KOPT-K1 (cell line): ENCODE results near the gene CPLX3.
A peak's percentile ranks its signal among the peaks of the same experiment; 100 is the strongest.

Experiments
- H3K27ac ChIP-seq: fragments of 200-600 bp; sonication (generic); 2 replicates; pipeline ENCODE4 v1.5.1; 2016; ENCODE audit warnings: antibody characterized with exemption, mild to moderate bottlenecking, low read depth, low read length; ENCODE audit not compliant: poor library complexity, severe bottlenecking
- H3K36me3 ChIP-seq: fragments of 200-600 bp; sonication (generic); 2 replicates; pipeline ENCODE4 v1.5.1; 2017; ENCODE audit warnings: antibody characterized with exemption, mild to moderate bottlenecking, low read length, moderate library complexity; ENCODE audit not compliant: insufficient read depth
- H3K9me3 ChIP-seq: fragments of 200-600 bp; sonication (generic); 2 replicates; pipeline ENCODE4 v1.5.1; 2017; ENCODE audit warnings: antibody characterized with exemption, low read length, mild to moderate bottlenecking; ENCODE audit not compliant: insufficient read depth, poor library complexity, severe bottlenecking

CPLX3 gene

GRCh38 chr15:74839526-74840395 is 13.3 kb downstream of the CPLX3 start:
- no peaks in the 10 kb centered on the region for H3K9me3 ChIP-seq
- peaks cover 30% of the 10 kb centered on the region for H3K36me3 ChIP-seq
- no peak overlapping the region for H3K27ac ChIP-seq

DNA sequence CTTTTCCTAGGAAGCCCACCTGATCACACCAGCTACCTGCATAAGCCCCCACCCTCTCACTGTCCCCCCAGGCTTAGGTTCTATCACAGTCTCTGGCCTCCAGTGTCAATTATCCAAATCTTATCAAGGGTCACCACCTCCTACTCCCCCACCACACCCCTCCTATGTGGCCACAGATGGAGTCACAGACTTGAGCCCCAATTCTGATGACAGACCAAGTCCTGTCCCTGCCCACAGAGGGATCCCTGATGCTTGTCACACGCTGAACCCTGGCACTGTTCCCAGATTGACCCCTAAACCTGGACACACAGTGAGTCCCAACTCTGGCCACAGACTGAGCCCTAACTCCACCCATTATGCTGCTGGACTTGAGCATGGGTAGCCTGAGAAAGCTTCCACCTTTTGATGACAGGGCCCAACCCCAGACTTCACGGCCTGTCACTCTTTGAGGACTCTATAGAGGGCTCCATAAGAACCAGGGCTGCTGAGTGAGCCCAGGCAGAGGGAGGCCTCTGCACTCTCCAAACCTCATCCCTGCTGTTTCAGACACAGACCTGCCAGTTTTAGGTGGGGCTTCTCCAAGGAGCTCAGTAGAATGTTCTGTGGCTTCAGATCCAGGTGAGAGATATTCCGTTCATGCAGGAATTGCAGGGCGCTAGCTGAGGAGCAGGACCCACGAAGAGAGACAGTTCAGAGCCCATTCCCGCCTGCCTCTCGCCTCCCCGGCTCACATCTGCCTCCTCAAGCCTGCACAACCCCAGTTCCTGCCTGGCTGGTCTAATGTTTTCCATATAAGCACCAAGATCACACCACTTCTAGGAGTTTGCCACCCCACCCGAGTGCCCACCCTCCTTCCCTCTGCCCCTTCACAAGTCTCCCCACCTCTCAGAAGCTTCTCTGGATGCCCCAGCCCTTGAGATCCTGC is 14.7 kb downstream of the CPLX3 start:
- H3K9me3 ChIP-seq: no peaks in the 10 kb centered on the region
- peaks cover 22% of the 10 kb centered on the region for H3K36me3 ChIP-seq
- no peak overlapping the region for H3K27ac ChIP-seq

- peak overlapping the region; percentile 76 for H3K27ac ChIP-seq
- peaks cover 27% of the 10 kb centered on the region for H3K36me3 ChIP-seq
- H3K9me3 ChIP-seq: no peaks in the 10 kb centered on the region
Measured at GRCh38 chr15:74841891-74842373, 15.5 kb downstream of the CPLX3 start.

GRCh38 chr15:74842581-74843444 is 16.4 kb downstream of the CPLX3 start, which contains the start of gene ULK3:
Gene ULK3 (minus strand): TSS chr15:74843156. CDS start chr15:74843105, 51 bp downstream.
- H3K36me3 ChIP-seq: peaks cover 31% of the 10 kb centered on the region
- no peaks in the 10 kb centered on the region for H3K9me3 ChIP-seq

GRCh38 chr15:74843445-74843828 is 17.0 kb downstream of the CPLX3 start:
- Histone ChIP-seq H3K36me3 (peaks cover 37% of the 10 kb centered on the region), H3K27ac (peak overlapping the region; percentile 76), H3K9me3 (no peaks in the 10 kb centered on the region)

More at GRCh38 chr15:74842581-74843444, 16.4 kb downstream of the CPLX3 start, which contains the start of gene ULK3:
- peak within 1 kb of the TSS; percentile 76 for H3K27ac ChIP-seq

- peaks cover 41% of the 10 kb centered on the region for H3K36me3 ChIP-seq
Measured at GRCh38 chr15:74843891-74844299, 17.5 kb downstream of the CPLX3 start.

DNA sequence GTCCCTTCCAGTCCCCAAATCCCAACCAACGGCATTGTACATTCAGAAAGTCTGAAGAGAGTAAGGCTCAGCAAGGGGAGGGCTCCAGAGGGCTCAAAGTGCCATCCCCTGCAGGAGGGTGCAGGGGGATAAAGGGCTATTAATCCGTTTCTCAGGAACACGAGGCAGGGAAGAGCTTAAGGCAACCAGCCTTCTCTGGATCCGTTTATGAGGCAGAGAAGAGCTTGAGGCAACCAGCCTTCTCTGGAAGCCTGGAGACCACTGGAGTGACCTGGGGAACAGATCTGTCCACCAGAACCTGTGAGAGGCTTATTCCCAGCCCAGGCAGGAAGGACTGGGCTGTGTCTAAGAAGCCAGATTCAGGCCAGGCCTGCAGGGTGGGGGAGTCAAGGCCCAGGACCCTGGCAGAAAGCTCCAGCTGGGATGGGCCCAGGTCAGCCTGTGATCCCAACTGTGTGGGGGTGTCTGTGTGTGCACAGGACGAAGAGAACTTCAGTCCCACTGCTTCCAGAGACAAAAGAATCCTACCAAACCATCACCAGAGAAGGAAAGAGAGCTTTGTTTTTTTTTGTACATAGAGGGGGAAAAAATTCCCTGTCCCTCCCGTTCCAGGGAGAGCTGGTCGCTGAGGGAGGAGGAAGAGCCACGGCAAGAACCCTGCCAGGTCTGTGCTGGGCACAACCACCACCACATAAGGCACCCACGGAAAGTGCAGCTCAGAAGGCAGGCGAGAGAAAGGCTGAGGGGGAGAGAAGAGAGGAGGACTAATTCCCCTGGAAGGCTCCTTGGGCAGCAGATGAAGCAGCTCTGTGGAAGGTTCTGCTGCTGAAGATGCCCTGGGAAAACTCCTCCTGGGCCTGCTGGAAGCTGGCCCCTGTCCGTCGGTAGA is 18.1 kb downstream of the CPLX3 start:
- H3K36me3 ChIP-seq: peaks cover 43% of the 10 kb centered on the region
- H3K9me3 ChIP-seq: no peaks in the 10 kb centered on the region
- H3K27ac ChIP-seq: peak overlapping the region; percentile 65

More at GRCh38 chr15:74843891-74844299, 17.5 kb downstream of the CPLX3 start:
- H3K9me3 ChIP-seq: no peaks in the 10 kb centered on the region
- peak overlapping the region; percentile 76 for H3K27ac ChIP-seq

- Histone ChIP-seq H3K36me3 (peaks cover 43% of the 10 kb centered on the region), H3K9me3 (no peaks in the 10 kb centered on the region), H3K27ac (peak overlapping the region; percentile 65)
Measured at GRCh38 chr15:74845208-74845568, 18.8 kb downstream of the CPLX3 start.

DNA sequence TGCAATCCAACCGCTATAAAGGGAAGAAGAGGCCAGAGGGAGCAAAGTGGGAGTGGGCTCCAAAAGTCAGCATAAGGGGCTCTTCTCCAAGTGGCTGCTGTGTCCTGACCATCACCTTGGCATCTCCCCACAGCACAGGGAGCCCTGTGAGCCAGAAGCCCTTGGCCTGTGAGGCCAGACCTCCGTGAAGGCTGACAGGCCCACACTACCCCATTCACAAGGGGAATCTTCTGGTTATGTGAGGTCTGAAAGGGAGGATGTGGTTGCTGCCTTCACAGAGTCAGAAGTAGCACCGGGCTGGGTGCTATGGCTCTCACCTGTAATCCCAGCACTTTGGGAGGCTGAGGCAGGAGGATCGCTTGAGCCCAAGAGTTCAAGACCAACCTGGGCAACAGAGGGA is 19.2 kb downstream of the CPLX3 start:
- H3K9me3 ChIP-seq: no peaks in the 10 kb centered on the region
- H3K27ac ChIP-seq: peak overlapping the region; percentile 65
- H3K36me3 ChIP-seq: peaks cover 46% of the 10 kb centered on the region

DNA sequence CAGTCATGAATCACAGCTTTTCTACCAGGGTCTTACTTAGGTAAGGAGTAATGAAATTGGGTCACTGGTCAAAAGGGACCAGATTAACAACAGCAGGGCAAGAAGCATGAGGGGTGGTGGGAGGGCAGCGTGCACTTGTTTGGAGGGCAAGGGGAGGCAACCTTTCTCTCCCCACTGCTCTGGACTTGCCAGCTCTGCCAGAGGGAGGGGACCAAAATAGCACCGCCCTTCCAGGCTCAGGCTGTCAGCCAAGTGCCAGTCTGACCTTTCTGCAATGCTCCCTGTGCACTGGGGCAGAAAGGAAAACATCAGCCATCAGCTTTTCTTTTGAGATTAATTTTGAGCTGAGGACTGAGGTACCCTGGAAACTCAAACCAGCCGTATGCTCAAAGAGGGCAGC is 21.0 kb downstream of the CPLX3 start:
- Histone ChIP-seq H3K36me3 (peaks cover 64% of the 10 kb centered on the region), H3K9me3 (no peaks in the 10 kb centered on the region), H3K27ac (no peak overlapping the region)

DNA sequence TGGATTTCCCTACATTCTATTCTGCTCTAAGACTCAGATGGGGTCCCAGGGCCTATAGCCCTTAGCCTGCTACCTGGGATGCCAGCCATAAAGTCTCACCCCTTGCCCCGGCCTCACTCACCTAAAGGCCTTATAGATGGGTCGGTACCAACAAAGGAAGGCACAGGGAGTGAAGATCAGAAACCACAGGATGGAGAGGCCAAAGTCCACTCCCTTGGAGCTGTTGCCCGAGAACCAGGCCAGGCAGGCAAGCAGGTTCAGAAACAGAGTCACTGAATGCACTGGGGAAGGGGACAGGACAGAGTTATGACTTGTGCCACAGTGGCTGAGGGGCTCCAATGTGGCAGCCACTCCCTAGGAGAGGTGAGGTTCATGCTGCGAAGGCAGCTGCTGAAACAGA is 24.0 kb downstream of the CPLX3 start:
- Histone ChIP-seq H3K27ac (no peak overlapping the region), H3K9me3 (no peaks in the 10 kb centered on the region), H3K36me3 (peaks cover 80% of the 10 kb centered on the region)

GRCh38 chr15:74851960-74852359 is 25.5 kb downstream of the CPLX3 start:
- Histone ChIP-seq H3K36me3 (peaks cover 74% of the 10 kb centered on the region), H3K9me3 (no peaks in the 10 kb centered on the region), H3K27ac (no peak overlapping the region)

- no peak overlapping the region for H3K27ac ChIP-seq
- H3K36me3 ChIP-seq: peaks cover 62% of the 10 kb centered on the region
- H3K9me3 ChIP-seq: no peaks in the 10 kb centered on the region
Measured at GRCh38 chr15:74854453-74855022, 28.1 kb downstream of the CPLX3 start.
